Measurements from ENCODE around the gene SLC66A2. TPM values are rescaled to one million over a fixed set of nuclear protein-coding genes. Genes with fewer than 3 reads are reported as not detected.

The SLC66A2 gene
- polyA plus RNA-seq, 6 donors from 2014 or later: 26.3 to 40.9 (median 34.5) TPM

- ATAC-seq (ENCODE audit: low read depth in 2 of 2) (no peak), DNase-seq (no peak)
- H3K4me1 Mint-ChIP-seq: peaks cover 22 to 33% (median 29%) of the 10 kb centered on the region in 3 donors
- peaks cover 67 to 82% of the 10 kb centered on the region in 2 donors for H3K36me3 Mint-ChIP-seq
- no peaks in the 10 kb centered on the region for H3K27me3 Mint-ChIP-seq
- H3K27ac Mint-ChIP-seq: peak overlapping the region in 2 of 6 donors; percentile 32 to 34
- H3K9me3 Mint-ChIP-seq: peaks cover 15 to 61% (median 36%) of the 10 kb centered on the region in 7 donors
- no peak overlapping the region for H3K4me3 Mint-ChIP-seq
These were observed 16.4 kb downstream of the SLC66A2 start for GRCh38 chr18:79935098-79935480.

- Mint-ChIP-seq H3K36me3 (peaks cover 67 to 82% of the 10 kb centered on the region in 2 donors), H3K27me3 (no peaks in the 10 kb centered on the region), H3K4me1 (peaks cover 18 to 29% (median 29%) of the 10 kb centered on the region in 3 donors), H3K9me3 (peaks cover 19 to 66% (median 41%) of the 10 kb centered on the region in 7 donors), H3K27ac (peak overlapping the region in 1 of 6 donors; percentile 34), H3K4me3 (no peak overlapping the region)
- DNase-seq (no peak), ATAC-seq (ENCODE audit: low read depth in 2 of 2) (no peak)
These were observed 16.9 kb downstream of the SLC66A2 start for GRCh38 chr18:79934311-79935097.

GRCh38 chr18:79933765-79934164 is 17.7 kb downstream of the SLC66A2 start:
- H3K4me1 Mint-ChIP-seq: peaks cover 19 to 34% (median 22%) of the 10 kb centered on the region in 3 donors
- no peak overlapping the region for H3K4me3 Mint-ChIP-seq
- H3K27me3 Mint-ChIP-seq: no peaks in the 10 kb centered on the region
- H3K9me3 Mint-ChIP-seq: peaks cover 24 to 74% (median 47%) of the 10 kb centered on the region in 7 donors
- H3K27ac Mint-ChIP-seq: peak overlapping the region in 1 of 6 donors; percentile 11
- peaks cover 75 to 82% of the 10 kb centered on the region in 2 donors for H3K36me3 Mint-ChIP-seq
- ATAC-seq (ENCODE audit: low read depth in 2 of 2): no peak
- no peak for DNase-seq

- peaks cover 20 to 35% (median 24%) of the 10 kb centered on the region in 3 donors for H3K4me1 Mint-ChIP-seq
- no peak for ATAC-seq (ENCODE audit: low read depth in 2 of 2)
- no peaks in the 10 kb centered on the region for H3K27me3 Mint-ChIP-seq
- DNase-seq: no peak
- peaks cover 27 to 75% (median 47%) of the 10 kb centered on the region in 7 donors for H3K9me3 Mint-ChIP-seq
- H3K27ac Mint-ChIP-seq: no peak overlapping the region
- H3K4me3 Mint-ChIP-seq: peak overlapping the region in 2 of 8 donors; percentile 11 to 18
- peaks cover 74 to 79% of the 10 kb centered on the region in 2 donors for H3K36me3 Mint-ChIP-seq
These were observed 18.5 kb downstream of the SLC66A2 start for GRCh38 chr18:79932907-79933306.

GRCh38 chr18:79931475-79931874 is 20.0 kb downstream of the SLC66A2 start:
- Mint-ChIP-seq H3K9me3 (peaks cover 27 to 68% (median 47%) of the 10 kb centered on the region in 7 donors), H3K4me1 (peaks cover 15 to 27% (median 22%) of the 10 kb centered on the region in 3 donors), H3K36me3 (peaks cover 66 to 67% of the 10 kb centered on the region in 2 donors), H3K27ac (no peak overlapping the region), H3K4me3 (no peak overlapping the region), H3K27me3 (no peaks in the 10 kb centered on the region)
- ATAC-seq (ENCODE audit: low read depth in 2 of 2) (no peak), DNase-seq (no peak)

- Mint-ChIP-seq H3K27ac (peak overlapping the region in 3 of 6 donors; percentile 50 to 90 (median 66)), H3K27me3 (no peaks in the 10 kb centered on the region), H3K36me3 (peaks cover 53 to 54% of the 10 kb centered on the region in 2 donors), H3K4me1 (peaks cover 10 to 19% (median 18%) of the 10 kb centered on the region in 3 donors), H3K4me3 (no peak overlapping the region), H3K9me3 (peaks cover 20 to 58% (median 45%) of the 10 kb centered on the region in 7 donors)
- DNase-seq: no peak
- ATAC-seq (ENCODE audit: low read depth in 2 of 2): no peak
These were observed 21.3 kb downstream of the SLC66A2 start for GRCh38 chr18:79930020-79930642.

- DNase-seq (no peak), ATAC-seq (ENCODE audit: low read depth in 2 of 2) (no peak)
- Mint-ChIP-seq H3K36me3 (peaks cover 45 to 58% of the 10 kb centered on the region in 2 donors), H3K27me3 (no peaks in the 10 kb centered on the region), H3K9me3 (peaks cover 20 to 47% (median 38%) of the 10 kb centered on the region in 7 donors), H3K4me1 (peaks cover 7 to 28% (median 10%) of the 10 kb centered on the region in 3 donors), H3K27ac (peak overlapping the region in 2 of 6 donors; percentile 9 to 15), H3K4me3 (no peak overlapping the region)
These were observed 22.9 kb downstream of the SLC66A2 start for GRCh38 chr18:79928563-79928960.

GRCh38 chr18:79927607-79928562 is 23.6 kb downstream of the SLC66A2 start:
- H3K27ac Mint-ChIP-seq: peak overlapping the region in 3 of 6 donors; percentile 11 to 86 (median 82)

GRCh38 chr18:79926715-79927606 is 24.5 kb downstream of the SLC66A2 start:
- Mint-ChIP-seq H3K4me1 (peaks cover 7 to 32% (median 10%) of the 10 kb centered on the region in 3 donors), H3K27me3 (no peaks in the 10 kb centered on the region), H3K4me3 (no peak overlapping the region), H3K27ac (peak overlapping the region in 2 of 6 donors; percentile 11 to 82), H3K36me3 (peaks cover 33 to 53% of the 10 kb centered on the region in 2 donors), H3K9me3 (peaks cover 12 to 31% (median 22%) of the 10 kb centered on the region in 7 donors)
- DNase-seq (no peak), ATAC-seq (ENCODE audit: low read depth in 2 of 2) (no peak)

More at GRCh38 chr18:79927607-79928562, 23.6 kb downstream of the SLC66A2 start:
- Mint-ChIP-seq H3K27me3 (no peaks in the 10 kb centered on the region), H3K4me1 (peaks cover 7 to 28% (median 10%) of the 10 kb centered on the region in 3 donors), H3K9me3 (peaks cover 17 to 40% (median 31%) of the 10 kb centered on the region in 7 donors), H3K36me3 (peaks cover 42 to 54% of the 10 kb centered on the region in 2 donors), H3K4me3 (no peak overlapping the region)
- DNase-seq (no peak), ATAC-seq (ENCODE audit: low read depth in 2 of 2) (no peak)

- peaks cover 7 to 33% (median 10%) of the 10 kb centered on the region in 3 donors for H3K4me1 Mint-ChIP-seq
- ATAC-seq (ENCODE audit: low read depth in 2 of 2) (no peak), DNase-seq (no peak)
- no peak overlapping the region for H3K4me3 Mint-ChIP-seq
- peaks cover 29 to 51% of the 10 kb centered on the region in 2 donors for H3K36me3 Mint-ChIP-seq
- peak overlapping the region in 3 of 6 donors; percentile 43 to 90 (median 54) for H3K27ac Mint-ChIP-seq
- H3K27me3 Mint-ChIP-seq: no peaks in the 10 kb centered on the region
- peaks cover 12 to 27% (median 19%) of the 10 kb centered on the region in 7 donors for H3K9me3 Mint-ChIP-seq
These were observed 25.1 kb downstream of the SLC66A2 start for GRCh38 chr18:79926306-79926705.

- H3K9me3 Mint-ChIP-seq: peaks cover 11 to 19% (median 13%) of the 10 kb centered on the region in 7 donors
- H3K4me1 Mint-ChIP-seq: peaks cover 7 to 33% (median 10%) of the 10 kb centered on the region in 3 donors
- peak overlapping the region in 1 of 8 donors; percentile 23 for H3K4me3 Mint-ChIP-seq
- H3K36me3 Mint-ChIP-seq: peaks cover 23 to 44% of the 10 kb centered on the region in 2 donors
- DNase-seq (no peak), ATAC-seq (ENCODE audit: low read depth in 2 of 2) (no peak)
- no peaks in the 10 kb centered on the region for H3K27me3 Mint-ChIP-seq
- peak overlapping the region in 3 of 6 donors; percentile 60 to 76 (median 69) for H3K27ac Mint-ChIP-seq
These were observed 26.4 kb downstream of the SLC66A2 start for GRCh38 chr18:79924814-79925731.

Data from naive B cell (primary cell).